Thyroid gland (tissue), 4 donors: ENCODE results near the gene NAXE. TPM values are rescaled to one million over a fixed set of nuclear protein-coding genes. Genes with fewer than 3 reads are reported as not detected.

Experiments
- DNase-seq, 2 donors: peaks; one replicate each; pipeline ENCODE4 v3.0.0-alpha.2; 2019
- H3K27ac ChIP-seq, 3 donors: fragments of 200-600 bp; sonication (generic); 1 replicate in 2 of 3; 2 replicates in 1 of 3; pipeline ENCODE4 v1.5.1; 2016 to 2019; ENCODE audit warnings: mild to moderate bottlenecking in 1 of 3, moderate library complexity in 1 of 3
- H3K27me3 ChIP-seq: fragments of 200-600 bp; sonication (generic); one replicate; pipeline ENCODE4 v1.5.1; 2019
- H3K36me3 ChIP-seq, 2 donors: fragments of 200-600 bp; sonication (generic); one replicate each; pipeline ENCODE4 v1.5.1; 2016 to 2019
- H3K4me1 ChIP-seq, 2 donors: fragments of 200-600 bp; sonication (generic); one replicate each; pipeline ENCODE4 v1.5.1; 2017 to 2019
- H3K4me3 ChIP-seq, 3 donors: fragments of 200-600 bp; sonication (generic); replicated peaks in 1 of 3; 1 replicate in 2 of 3; 2 replicates in 1 of 3; pipeline ENCODE4 v1.5.1; 2016; ENCODE audit warnings: mild to moderate bottlenecking in 1 of 3
- H3K9me3 ChIP-seq: fragments of 200-600 bp; sonication (generic); one replicate; pipeline ENCODE4 v1.5.1; 2017
- POLR2A ChIP-seq, 2 donors: fragments of 450-650 bp; IDR thresholded peaks; one replicate each; pipeline ENCODE4 v1.6.1; 2017; ENCODE audit warnings: antibody characterized with exemption in 2 of 2, mild to moderate bottlenecking in 2 of 2, moderate library complexity in 1 of 2
- WGBS, 2 donors: methylation state at CpG; one replicate each; pipeline ENCODE4 v1.1.5; 2017; 5-methylcytosine and 5-hydroxymethylcytosine counted together
- intact Hi-C: fragments of 100-400 bp; cut with DNase I; formaldehyde crosslinking; loops from one replicate; pipeline ENCODE4 v1.15.1; 2023
- total RNA-seq, 4 donors: library from RNA; depleted of rRNA; stranded (reverse); fragments of >200 nt; gene quantifications; one replicate each; pipeline ENCODE4 v1.2.3, GENCODE V29; 2016
- TF ChIP-seq, protein P1 (sequence below), 6 experiments: fragments of 200-600 bp in 3 of 6; fragments of 450-650 bp in 3 of 6; sonication (generic) in 3 of 6; IDR thresholded peaks; one replicate each; pipeline ENCODE4 v1.5.1; 2016 to 2019; ENCODE audit warnings: antibody characterized with exemption in 6 of 6, mild to moderate bottlenecking in 2 of 6, inconsistent platforms in 1 of 6, moderate library complexity in 1 of 6

Gene NAXE
- total RNA-seq, 4 donors from 2014 or later, result 69.1 to 176 (median 117) TPM

DNA sequence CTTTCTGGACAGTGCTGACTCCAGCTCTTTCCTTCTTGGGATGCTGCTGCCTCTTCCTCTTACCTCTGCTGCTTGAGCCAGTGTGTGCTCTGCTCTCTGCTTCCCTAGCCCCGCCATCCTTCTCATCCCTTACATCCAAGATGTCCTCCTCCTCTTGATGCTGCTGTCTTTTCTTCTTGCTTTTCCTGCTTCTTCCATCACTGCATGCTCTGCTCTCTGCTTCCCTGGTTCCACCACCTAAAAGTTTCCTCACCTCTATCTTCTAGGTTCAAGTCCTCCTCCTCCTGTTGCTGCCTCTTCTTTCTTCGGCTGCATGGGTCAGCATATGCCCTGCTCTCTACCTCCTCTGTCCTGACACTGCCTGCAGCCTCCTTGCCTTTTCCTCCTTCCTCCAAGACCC is 3.4 kb downstream of the NAXE start:
- peaks cover 11 to 12% of the 10 kb centered on the region in 2 donors for H3K4me1 ChIP-seq
- 91 to 93% methylated on average over 2 of the region's 2 CpGs for WGBS, 2 donors
- DNase-seq, result no peak
- TF ChIP-seq, protein P1, sequence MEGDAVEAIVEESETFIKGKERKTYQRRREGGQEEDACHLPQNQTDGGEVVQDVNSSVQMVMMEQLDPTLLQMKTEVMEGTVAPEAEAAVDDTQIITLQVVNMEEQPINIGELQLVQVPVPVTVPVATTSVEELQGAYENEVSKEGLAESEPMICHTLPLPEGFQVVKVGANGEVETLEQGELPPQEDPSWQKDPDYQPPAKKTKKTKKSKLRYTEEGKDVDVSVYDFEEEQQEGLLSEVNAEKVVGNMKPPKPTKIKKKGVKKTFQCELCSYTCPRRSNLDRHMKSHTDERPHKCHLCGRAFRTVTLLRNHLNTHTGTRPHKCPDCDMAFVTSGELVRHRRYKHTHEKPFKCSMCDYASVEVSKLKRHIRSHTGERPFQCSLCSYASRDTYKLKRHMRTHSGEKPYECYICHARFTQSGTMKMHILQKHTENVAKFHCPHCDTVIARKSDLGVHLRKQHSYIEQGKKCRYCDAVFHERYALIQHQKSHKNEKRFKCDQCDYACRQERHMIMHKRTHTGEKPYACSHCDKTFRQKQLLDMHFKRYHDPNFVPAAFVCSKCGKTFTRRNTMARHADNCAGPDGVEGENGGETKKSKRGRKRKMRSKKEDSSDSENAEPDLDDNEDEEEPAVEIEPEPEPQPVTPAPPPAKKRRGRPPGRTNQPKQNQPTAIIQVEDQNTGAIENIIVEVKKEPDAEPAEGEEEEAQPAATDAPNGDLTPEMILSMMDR (IDR thresholded peaks at IDR 0.05), result no peak
- no peak for TF ChIP-seq POLR2A (IDR thresholded peaks at IDR 0.05)
- no peaks in the 10 kb centered on the region for H3K27me3 ChIP-seq
- intact Hi-C loops, result no loop called here
- H3K27ac ChIP-seq, result no peak overlapping the region
- peaks cover 8 to 23% of the 10 kb centered on the region in 2 donors for H3K36me3 ChIP-seq
- no peak overlapping the region for H3K4me3 ChIP-seq
- no peaks in the 10 kb centered on the region for H3K9me3 ChIP-seq

GRCh38 chr1:156596426-156596825 is 4.8 kb downstream of the NAXE start:
- Histone ChIP-seq H3K9me3 (no peaks in the 10 kb centered on the region), H3K36me3 (peaks cover 8 to 23% of the 10 kb centered on the region in 2 donors), H3K4me1 (peaks cover 13 to 15% of the 10 kb centered on the region in 2 donors), H3K27me3 (no peaks in the 10 kb centered on the region), H3K4me3 (no peak overlapping the region), H3K27ac (no peak overlapping the region)
- intact Hi-C loops, result no loop called here
- no peak for DNase-seq
- WGBS, 2 donors, result 85 to 98% methylated on average over 3 of the region's 3 CpGs
- no peak for TF ChIP-seq POLR2A (IDR thresholded peaks at IDR 0.05)
- TF ChIP-seq, protein P1 (IDR thresholded peaks at IDR 0.05), result no peak

DNA sequence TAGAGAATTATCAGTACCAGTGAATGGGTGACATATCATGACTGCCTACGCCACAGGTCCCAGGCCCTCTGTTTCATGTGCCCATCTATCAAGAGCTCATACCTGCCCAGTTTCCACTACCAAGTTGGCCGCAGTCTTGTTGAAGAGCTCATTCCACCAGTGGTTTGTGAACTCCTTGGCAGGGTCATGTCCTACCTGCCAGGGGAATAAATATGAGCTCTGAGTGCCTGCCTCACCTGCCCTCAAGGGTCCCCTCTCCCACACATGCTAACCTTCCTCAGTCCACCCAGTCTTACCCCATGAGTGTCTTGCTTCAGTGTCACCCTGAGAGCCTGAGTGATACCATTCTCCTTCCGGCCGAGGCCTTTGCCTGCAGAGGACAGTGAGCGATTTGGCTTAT is 6.5 kb downstream of the NAXE start:
- intact Hi-C loops, result no loop called here
- no peak for DNase-seq
- Histone ChIP-seq H3K27ac (no peak overlapping the region), H3K4me1 (peaks cover 12 to 13% of the 10 kb centered on the region in 2 donors), H3K36me3 (peaks cover 8 to 23% of the 10 kb centered on the region in 2 donors), H3K9me3 (no peaks in the 10 kb centered on the region), H3K27me3 (no peaks in the 10 kb centered on the region), H3K4me3 (no peak overlapping the region)
- WGBS, 2 donors, result 94 to 96% methylated on average over 5 of the region's 5 CpGs
- TF ChIP-seq POLR2A (IDR thresholded peaks at IDR 0.05), result no peak
- TF ChIP-seq, protein P1 (IDR thresholded peaks at IDR 0.05), result no peak

- TF ChIP-seq, protein P1 (IDR thresholded peaks at IDR 0.05), result no peak
- TF ChIP-seq POLR2A (IDR thresholded peaks at IDR 0.05), result no peak
- WGBS, 2 donors, result 89 to 92% methylated on average over 4 of the region's 4 CpGs
- Histone ChIP-seq H3K36me3 (peaks cover 8 to 23% of the 10 kb centered on the region in 2 donors), H3K27me3 (no peaks in the 10 kb centered on the region), H3K4me3 (no peak overlapping the region), H3K4me1 (peaks cover 12 to 13% of the 10 kb centered on the region in 2 donors), H3K9me3 (no peaks in the 10 kb centered on the region), H3K27ac (no peak overlapping the region)
- intact Hi-C loops, result no loop called here
- DNase-seq, result no peak
These were observed 7.3 kb downstream of the NAXE start for GRCh38 chr1:156598731-156599432.

DNA sequence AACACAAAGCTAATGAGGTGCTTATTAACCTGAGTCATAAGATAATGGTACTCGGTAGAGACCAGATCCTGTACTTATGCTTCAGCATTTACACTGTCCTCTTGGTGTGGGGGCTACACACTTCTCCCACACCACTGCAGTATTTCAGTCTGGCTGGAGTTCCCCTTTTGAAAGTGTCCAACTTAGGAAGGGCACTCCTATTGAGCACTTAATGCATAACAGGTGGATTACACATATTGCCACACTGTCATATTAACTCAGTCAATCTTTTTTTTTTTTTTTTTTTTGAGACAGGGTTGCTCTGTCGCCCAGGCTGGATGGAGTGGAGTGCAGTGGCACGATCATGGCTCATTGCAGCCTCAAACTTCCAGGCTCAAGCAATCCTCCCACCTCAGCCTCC is 8.2 kb downstream of the NAXE start:
- WGBS, 2 donors, result 76 to 86% methylated on average over 3 of the region's 3 CpGs
- no peak for TF ChIP-seq POLR2A (IDR thresholded peaks at IDR 0.05)
- TF ChIP-seq, protein P1 (IDR thresholded peaks at IDR 0.05), result no peak
- Histone ChIP-seq H3K27ac (no peak overlapping the region), H3K9me3 (no peaks in the 10 kb centered on the region), H3K4me1 (peaks cover 12 to 13% of the 10 kb centered on the region in 2 donors), H3K36me3 (peaks cover 6 to 15% of the 10 kb centered on the region in 2 donors), H3K27me3 (no peaks in the 10 kb centered on the region), H3K4me3 (no peak overlapping the region)
- no peak for DNase-seq
- intact Hi-C loops, result no loop called here
